GM23338 (cell line): ENCODE results near the gene CRYAB. TPM values are rescaled to one million over a fixed set of nuclear protein-coding genes. Genes with fewer than 3 reads are reported as not detected.
A peak's percentile ranks its signal among the peaks of the same experiment; 100 is the strongest.

Experiments
- ATAC-seq: fragments of 200-7000 bp; cut with Tn5 transposase; 3 replicates; pipeline ENCODE4 v1.9.1; 2020
- DNase-seq: peaks from one replicate; pipeline ENCODE4 v3.0.0-alpha.2; 2015; ENCODE audit warnings: low spot score
- H2AFZ ChIP-seq: fragments of 200-600 bp; sonication (generic); 2 replicates; pipeline ENCODE4 v1.8.0; 2016; ENCODE audit warnings: antibody characterized with exemption, mild to moderate bottlenecking, moderate library complexity
- H3F3A ChIP-seq: fragments of 200-600 bp; sonication (generic); replicated peaks from 2 replicates; pipeline ENCODE4 v1.8.0; 2017; ENCODE audit warnings: antibody characterized with exemption, mixed run types, low read depth
- H3K27ac ChIP-seq: fragments of 200-600 bp; sonication (generic); 2 replicates; pipeline ENCODE4 v1.6.1; 2016; ENCODE audit warnings: low read depth
- H3K27me3 ChIP-seq: fragments of 200-600 bp; sonication (generic); 2 replicates; pipeline ENCODE4 v1.8.0; 2016; ENCODE audit warnings: mild to moderate bottlenecking, mixed run types, moderate library complexity; ENCODE audit not compliant: insufficient read depth
- H3K36me3 ChIP-seq: fragments of 200-600 bp; sonication (generic); 2 replicates; pipeline ENCODE4 v1.8.0; 2016; ENCODE audit warnings: mild to moderate bottlenecking; ENCODE audit not compliant: insufficient read depth
- H3K4me1 ChIP-seq: fragments of 200-600 bp; sonication (generic); 2 replicates; pipeline ENCODE4 v1.8.0; 2016; ENCODE audit warnings: mild to moderate bottlenecking, moderate library complexity; ENCODE audit not compliant: insufficient read depth
- H3K4me2 ChIP-seq: fragments of 200-600 bp; sonication (generic); 2 replicates; pipeline ENCODE4 v1.7.1; 2017; ENCODE audit warnings: mixed run types
- H3K4me3 ChIP-seq: fragments of 200-600 bp; sonication (generic); 2 replicates; pipeline ENCODE4 v1.6.1; 2016; ENCODE audit warnings: mixed run types
- H3K79me2 ChIP-seq: fragments of 200-600 bp; sonication (generic); replicated peaks from 2 replicates; pipeline ENCODE4 v1.8.0; 2017; ENCODE audit warnings: mild to moderate bottlenecking; ENCODE audit not compliant: insufficient read depth
- H3K9me2 ChIP-seq: fragments of 200-600 bp; sonication (generic); 2 replicates; pipeline ENCODE4 v1.8.0; 2017; ENCODE audit not compliant: insufficient read depth
- H4K20me1 ChIP-seq: fragments of 200-600 bp; sonication (generic); replicated peaks from 2 replicates; pipeline ENCODE4 v1.8.0; 2017; ENCODE audit warnings: mild to moderate bottlenecking; ENCODE audit not compliant: insufficient read depth
- H3K27ac Mint-ChIP-seq: 2 replicates; pipeline ENCODE4 v1.8.0; 2020; ENCODE audit warnings: inconsistent platforms, mild to moderate bottlenecking, moderate library complexity, mixed read lengths
- H3K27me3 Mint-ChIP-seq: 3 replicates; pipeline ENCODE4 v1.8.0; 2022; ENCODE audit warnings: low read depth, mild to moderate bottlenecking, moderate library complexity, mixed read lengths, inconsistent platforms; ENCODE audit not compliant: insufficient read depth, poor library complexity
- H3K36me3 Mint-ChIP-seq: 3 replicates; pipeline ENCODE4 v1.8.0; 2021; ENCODE audit warnings: low read depth, mild to moderate bottlenecking, inconsistent platforms, moderate library complexity, mixed read lengths
- H3K4me1 Mint-ChIP-seq: 3 replicates; pipeline ENCODE4 v1.8.0; 2020; ENCODE audit warnings: mild to moderate bottlenecking, inconsistent platforms, mixed read lengths
- H3K4me3 Mint-ChIP-seq: 3 replicates; pipeline ENCODE4 v1.8.0; 2021; ENCODE audit warnings: moderate library complexity, mild to moderate bottlenecking, inconsistent platforms, mixed read lengths
- H3K9me3 Mint-ChIP-seq: 3 replicates; pipeline ENCODE4 v1.8.0; 2020; ENCODE audit warnings: moderate library complexity, mild to moderate bottlenecking, inconsistent platforms, mixed read lengths
- CREB1 ChIP-seq: fragments of 250-450 bp; sonication (Bioruptor Pico); IDR thresholded peaks from 2 replicates; pipeline ENCODE4 v1.5.0; 2020; ENCODE audit warnings: low read depth, mild to moderate bottlenecking, moderate library complexity
- CTCF ChIP-seq, 2 experiments: fragments of 200-600 bp in 1 of 2; sonication (generic) in 1 of 2; conservative IDR thresholded peaks; 2 replicates each; pipeline versions ENCODE4 v1.5.1 to v1.6.1; 2016 to 2017; ENCODE audit warnings: antibody characterized with exemption in 2 of 2, low read depth in 2 of 2, mild to moderate bottlenecking in 2 of 2, moderate library complexity in 1 of 2
- ETS1 ChIP-seq: IDR thresholded peaks from 2 replicates; pipeline ENCODE4 v1.6.1; 2016; ENCODE audit warnings: antibody characterized with exemption
- EZH2 ChIP-seq: fragments of 200-600 bp; sonication (generic); IDR thresholded peaks from one replicate; pipeline ENCODE4 v1.8.0; 2017; ENCODE audit warnings: antibody characterized with exemption, mild to moderate bottlenecking, low read depth; ENCODE audit not compliant: unreplicated experiment
- EZH2phosphoT487 ChIP-seq: fragments of 200-600 bp; sonication (generic); IDR thresholded peaks from one replicate; pipeline ENCODE4 v1.8.1; 2018; ENCODE audit warnings: antibody characterized with exemption; ENCODE audit not compliant: unreplicated experiment
- JUNB ChIP-seq: IDR thresholded peaks from one replicate; pipeline ENCODE4 v1.6.1; 2016; ENCODE audit warnings: antibody characterized with exemption; ENCODE audit not compliant: unreplicated experiment
- NANOG ChIP-seq: IDR thresholded peaks from 2 replicates; pipeline ENCODE4 v1.6.1; 2016; ENCODE audit warnings: antibody characterized with exemption, borderline replicate concordance
- POLR2AphosphoS5 ChIP-seq: IDR thresholded peaks from 2 replicates; pipeline ENCODE4 v1.6.1; 2016; ENCODE audit warnings: antibody characterized with exemption, low read depth
- REST ChIP-seq: IDR thresholded peaks from one replicate; pipeline ENCODE4 v1.6.1; 2018; ENCODE audit warnings: antibody characterized with exemption; ENCODE audit not compliant: unreplicated experiment
- STAT1 ChIP-seq: IDR thresholded peaks from one replicate; pipeline ENCODE4 v1.6.1; 2016; ENCODE audit warnings: antibody characterized with exemption; ENCODE audit not compliant: unreplicated experiment
- ZNF114 ChIP-seq: fragments of 250-450 bp; sonication (Bioruptor Pico); IDR thresholded peaks from 2 replicates; pipeline ENCODE4 v1.5.0; 2020; ENCODE audit warnings: mild to moderate bottlenecking, moderate library complexity
- ZNF331 ChIP-seq: fragments of 250-450 bp; sonication (Bioruptor Pico); IDR thresholded peaks from 2 replicates; pipeline ENCODE4 v1.5.0; 2020; ENCODE audit warnings: low read depth, mild to moderate bottlenecking, moderate library complexity
- ZNF462 ChIP-seq: fragments of 250-450 bp; sonication (Bioruptor Pico); IDR thresholded peaks from 2 replicates; pipeline ENCODE4 v1.5.0; 2020; ENCODE audit warnings: mild to moderate bottlenecking, moderate library complexity
- polyA plus RNA-seq: library from polyadenylated mRNA; unstranded; fragments of >200 nt; fragmentation: Nextera tagmentation; extraction: Ambion mirVana; gene quantifications from 2 replicates; pipeline ENCODE4 v1.2.1, GENCODE V29; 2016
- total RNA-seq: library from RNA; depleted of rRNA; stranded (reverse); fragments of >200 nt; shearing (Covaris generic); gene quantifications from 2 replicates; pipeline ENCODE4 v1.2.3, GENCODE V29; 2014

CRYAB gene
- total and polyA plus RNA-seq, 2 experiments from 2014 or later: 6.1 to 9.6 TPM

GRCh38 chr11:111936040-111936540 lies 24.5 kb upstream of the CRYAB start:
- Mint-ChIP-seq H3K4me1 (peaks cover 42% of the 10 kb centered on the region), H3K9me3 (no peaks in the 10 kb centered on the region; the same call in 2 of the 3 replicates), H3K36me3 (no peaks in the 10 kb centered on the region; the same call in 2 of the 3 replicates), H3K4me3 (peak overlapping the region; percentile 81), H3K27me3 (peaks cover 7% of the 10 kb centered on the region), H3K27ac (no peak overlapping the region)
- peak overlapping the region; percentile 86 for H3K27ac ChIP-seq
- DNase-seq: no peak
- no peaks in the 10 kb centered on the region for H3K36me3 ChIP-seq
- H3K4me1 ChIP-seq: peaks cover 38% of the 10 kb centered on the region
- H3K9me2 ChIP-seq: no peaks in the 10 kb centered on the region
- no peaks in the 10 kb centered on the region for H4K20me1 ChIP-seq
- H3K4me3 ChIP-seq: peak overlapping the region; percentile 83
- H3F3A ChIP-seq: peaks cover 14% of the 10 kb centered on the region; the same call in 1 of the 2 replicates
- H3K79me2 ChIP-seq: peaks cover 17% of the 10 kb centered on the region; the same call in 1 of the 2 replicates
- no peaks in the 10 kb centered on the region for H3K27me3 ChIP-seq
- TF ChIP-seq JUNB (no peak), REST (no peak), ZNF462 (CRISPR knock-in tag) (no peak), STAT1 (no peak), ZNF331 (CRISPR knock-in tag) (no peak), EZH2phosphoT487 (no peak), ETS1 (no peak), NANOG (no peak), CREB1 (no peak), EZH2 (no peak), CTCF (conservative IDR thresholded peaks at IDR 0.05; ENCODE audit: low read depth in 2 of 2) (no peak), ZNF114 (CRISPR knock-in tag) (no peak), POLR2AphosphoS5 (no peak)
- ATAC-seq: no peak
- peak overlapping the region; percentile 82 for H2AFZ ChIP-seq
- peak overlapping the region; percentile 92 for H3K4me2 ChIP-seq
